ENCODE data around the gene ACVR2B.

Gene ACVR2B

GRCh38 chr3:38493031-38493430 is 39.3 kb downstream of the ACVR2B start:
- H3K4me3 ChIP-seq (ENCODE audit: low read depth, low read length), result no peak overlapping the region
- TF ChIP-seq CTCF (IDR thresholded peaks at IDR 0.05; ENCODE audit: borderline replicate concordance, insufficient read depth, low read depth, low read length), result no peak

- TF ChIP-seq CTCF (IDR thresholded peaks at IDR 0.05; ENCODE audit: borderline replicate concordance, insufficient read depth, low read depth, low read length), result peak; percentile 93
- peak within 1 kb of the TSS; percentile 88 for H3K4me3 ChIP-seq (ENCODE audit: low read depth, low read length)
Observed at GRCh38 chr3:38496131-38496910, 42.6 kb downstream of the ACVR2B start, which contains the start of gene EXOG. Gene EXOG (plus strand): TSS chr3:38496340. CDS start chr3:38496368, 28 bp downstream.

- no peak for TF ChIP-seq CTCF (IDR thresholded peaks at IDR 0.05; ENCODE audit: borderline replicate concordance, insufficient read depth, low read depth, low read length)
- peak overlapping the region; percentile 88 for H3K4me3 ChIP-seq (ENCODE audit: low read depth, low read length)
Observed at GRCh38 chr3:38497031-38497430, 43.3 kb downstream of the ACVR2B start.

GRCh38 chr3:38500688-38501417 is 47.2 kb downstream of the ACVR2B start:
- no peak overlapping the region for H3K4me3 ChIP-seq (ENCODE audit: low read depth, low read length)
- no peak for TF ChIP-seq CTCF (IDR thresholded peaks at IDR 0.05; ENCODE audit: borderline replicate concordance, insufficient read depth, low read depth, low read length)

GRCh38 chr3:38507120-38507519 is 53.4 kb downstream of the ACVR2B start:
- H3K4me3 ChIP-seq (ENCODE audit: low read depth, low read length), result no peak overlapping the region
- no peak for TF ChIP-seq CTCF (IDR thresholded peaks at IDR 0.05; ENCODE audit: borderline replicate concordance, insufficient read depth, low read depth, low read length)

- no peak overlapping the region for H3K4me3 ChIP-seq (ENCODE audit: low read depth, low read length)
- no peak for TF ChIP-seq CTCF (IDR thresholded peaks at IDR 0.05; ENCODE audit: borderline replicate concordance, insufficient read depth, low read depth, low read length)
Observed at GRCh38 chr3:38509732-38510131, 56.0 kb downstream of the ACVR2B start.

Measured in GM12875 (cell line).